B cell (primary cell): ENCODE measurements around the gene TIFAB. TPM values are rescaled to one million over a fixed set of nuclear protein-coding genes. Genes with fewer than 3 reads are reported as not detected.
A peak's percentile ranks its signal among the peaks of the same experiment; 100 is the strongest.

Source experiments
- ATAC-seq: fragments of 200-7000 bp; cut with Tn5 transposase; one replicate; pipeline ENCODE4 v1.10.0; 2021; ENCODE audit warnings: low read depth, mild to moderate bottlenecking, moderate number of reproducible peaks, moderate library complexity
- CTCF ChIA-PET: fragments of 350-600 bp; sonication (Branson Sonifier 250); formaldehyde crosslinking; loops from one replicate; lab custom pipeline; 2021; ENCODE audit warnings: antibody characterized with exemption, inconsistent platforms; lab: Charles Lee
- POLR2A ChIA-PET: fragments of 350-600 bp; sonication (Branson Sonifier 250); formaldehyde crosslinking; loops from one replicate; lab custom pipeline; 2021; ENCODE audit warnings: antibody characterized with exemption; lab: Charles Lee
- DNase-seq: peaks from one replicate; pipeline ENCODE4 v3.0.0; 2013
- H2AFZ ChIP-seq: 2 replicates; pipeline ENCODE4 v1.6.1; 2012; ENCODE audit warnings: mild to moderate bottlenecking, low read depth, low read length; ENCODE audit not compliant: insufficient read depth, poor library complexity, severe bottlenecking
- H3K27ac ChIP-seq, 2 donors: 1 replicate in 1 of 2; 2 replicates in 1 of 2; pipeline ENCODE4 v1.5.1; 2012 to 2013; ENCODE audit warnings: low read length in 2 of 2, mild to moderate bottlenecking in 2 of 2, moderate library complexity in 1 of 2
- H3K27me3 ChIP-seq, 4 experiments: fragments of 200-600 bp in 1 of 4; sonication (generic) in 1 of 4; replicated peaks in 1 of 4; 1 replicate in 2 of 4; 2 replicates in 2 of 4; pipeline versions ENCODE4 v1.6.1 to v1.7.0; 2013 to 2016; ENCODE audit warnings: low read length in 3 of 4, mild to moderate bottlenecking in 2 of 4, mixed read lengths in 1 of 4, moderate library complexity in 1 of 4; ENCODE audit not compliant: insufficient read depth in 4 of 4, control insufficient read depth in 3 of 4; ENCODE audit errors: control extremely low read depth in 1 of 4
- H3K36me3 ChIP-seq, 2 experiments: replicated peaks in 1 of 2; 1 replicate in 1 of 2; 2 replicates in 1 of 2; pipeline versions ENCODE4 v1.6.1 to v1.7.1; 2013; ENCODE audit warnings: low read length in 1 of 2; ENCODE audit not compliant: insufficient read depth in 2 of 2, control insufficient read depth in 1 of 2; ENCODE audit errors: control extremely low read depth in 1 of 2, extremely low read depth in 1 of 2
- H3K4me1 ChIP-seq, 2 donors: fragments of 200-600 bp in 1 of 2; sonication (generic) in 1 of 2; 1 replicate in 1 of 2; 2 replicates in 1 of 2; pipeline versions ENCODE4 v1.5.1 to v1.6.1; 2013 to 2017; ENCODE audit warnings: low read length in 2 of 2; ENCODE audit not compliant: control insufficient read depth in 2 of 2, insufficient read depth in 2 of 2
- H3K4me2 ChIP-seq: replicated peaks from 2 replicates; pipeline ENCODE3; 2012; ENCODE audit warnings: mild to moderate bottlenecking, low read depth, low read length; ENCODE audit not compliant: poor library complexity, severe bottlenecking
- H3K4me3 ChIP-seq, 5 experiments: fragments of 200-600 bp in 1 of 5; sonication (generic) in 1 of 5; 1 replicate in 3 of 5; 2 replicates in 2 of 5; pipeline versions ENCODE4 v1.5.1 to v1.7.0; 2011 to 2016; ENCODE audit warnings: low read length in 4 of 5, mild to moderate bottlenecking in 4 of 5, low read depth in 2 of 5, control low read depth in 1 of 5, moderate library complexity in 1 of 5; ENCODE audit not compliant: insufficient read depth in 1 of 5; ENCODE audit errors: control extremely low read depth in 1 of 5, extremely low read depth in 1 of 5
- H3K79me2 ChIP-seq: fragments of 200-600 bp; sonication (generic); one replicate; pipeline ENCODE4 v1.6.0; 2016; ENCODE audit warnings: low read length; ENCODE audit not compliant: control insufficient read depth, insufficient read depth
- H3K9ac ChIP-seq: fragments of 200-600 bp; sonication (generic); 2 replicates; pipeline ENCODE4 v1.6.1; 2017; ENCODE audit warnings: mild to moderate bottlenecking, low read length, moderate library complexity
- H3K9me3 ChIP-seq, 3 donors: one replicate each; pipeline versions ENCODE4 v1.6.1 to v1.7.1; 2013; ENCODE audit warnings: low read length in 2 of 3; ENCODE audit not compliant: control insufficient read depth in 2 of 3, insufficient read depth in 1 of 3; ENCODE audit errors: control extremely low read depth in 1 of 3
- H4K20me1 ChIP-seq: 2 replicates; pipeline ENCODE4 v1.6.0; 2012; ENCODE audit warnings: mild to moderate bottlenecking, low read length; ENCODE audit not compliant: insufficient read depth, control insufficient read depth, poor library complexity, severe bottlenecking
- H3K27ac Mint-ChIP-seq: one replicate; pipeline ENCODE4 v1.8.0; 2021; ENCODE audit warnings: mixed read lengths
- H3K27me3 Mint-ChIP-seq: one replicate; pipeline ENCODE4 v1.8.0; 2021; ENCODE audit warnings: mixed read lengths
- H3K4me1 Mint-ChIP-seq: one replicate; pipeline ENCODE4 v1.8.0; 2021; ENCODE audit warnings: mixed read lengths
- H3K4me3 Mint-ChIP-seq: one replicate; pipeline ENCODE4 v1.8.0; 2021; ENCODE audit warnings: mixed read lengths
- H3K9me3 Mint-ChIP-seq: one replicate; pipeline ENCODE4 v1.8.0; 2022; ENCODE audit warnings: mixed read lengths; ENCODE audit not compliant: insufficient read depth
- CTCF ChIP-seq: fragments of 200-600 bp; IDR thresholded peaks from one replicate; pipeline ENCODE4 v1.8.0; 2022; ENCODE audit warnings: antibody characterized with exemption, mild to moderate bottlenecking
- EZH2 ChIP-seq: IDR thresholded peaks from 2 replicates; pipeline ENCODE4 v1.6.1; 2012; ENCODE audit warnings: borderline replicate concordance, low read depth, mild to moderate bottlenecking, moderate library complexity, low read length; ENCODE audit not compliant: insufficient read depth, poor library complexity, severe bottlenecking
- WGBS: methylation state at CpG from one replicate; pipeline ENCODE4 v1.1.5; 2013; ENCODE audit warnings: missing lambda C conversion rate; ENCODE audit not compliant: insufficient coverage; 5-methylcytosine and 5-hydroxymethylcytosine counted together
- intact Hi-C: fragments of 100-400 bp; cut with micrococcal nuclease; formaldehyde crosslinking; loops from one replicate; pipeline ENCODE4 v1.10.0; 2022
- polyA plus RNA-seq: library from polyadenylated mRNA; depleted of rRNA; stranded (reverse); fragments of >200 nt; gene quantifications from 2 replicates; pipeline ENCODE4 v1.2.3, GENCODE V29; 2012
- total RNA-seq, 2 donors: library from RNA; stranded (reverse); fragments of 120-200 nt in 1 of 2; gene quantifications; 1 replicate in 1 of 2; 2 replicates in 1 of 2; pipeline versions ENCODE4 v1.2.3 to v1.2.4, GENCODE V29; 2013 to 2022

Gene TIFAB
- total and polyA plus RNA-seq, 2 donors (not counting 1 experiment from before 2014, with no cell fraction given), result not detected

- no peaks in the 10 kb centered on the region for H3K9me3 Mint-ChIP-seq
- WGBS, result 42% methylated on average over 3 of the region's 6 CpGs
- Histone ChIP-seq H3K9ac (no peak overlapping the region), H3K4me3 (no peak overlapping the region), H3K9me3 (no peaks in the 10 kb centered on the region), H3K27ac (no peak overlapping the region), H2AFZ (peak overlapping the region; percentile 32), H3K79me2 (no peaks in the 10 kb centered on the region), H3K4me1 (peaks cover 14 to 34% of the 10 kb centered on the region in 2 donors), H3K27me3 (peaks cover 0 to 18% (median under 1%) of the 10 kb centered on the region in 4 experiments), H3K36me3 (no peaks in the 10 kb centered on the region), H3K4me2 (no peak overlapping the region), H4K20me1 (no peaks in the 10 kb centered on the region)
- H3K4me1 Mint-ChIP-seq, result peaks cover 25% of the 10 kb centered on the region
- TF ChIP-seq CTCF (no peak), EZH2 (no peak)
- intact Hi-C loops, result no loop called here
- H3K27ac Mint-ChIP-seq, result no peak overlapping the region
- ChIA-PET POLR2A (no interaction called here), CTCF (interaction anchor here (0.7 to 2.6 kb wide), 2 partner anchors 16 to 20 kb away, joined by 4 to 13 read pairs; no protein-coding TSS in a partner anchor)
- DNase-seq (no peak), ATAC-seq (no peak)
- no peak overlapping the region for H3K4me3 Mint-ChIP-seq
- peaks cover 16% of the 10 kb centered on the region for H3K27me3 Mint-ChIP-seq
These were observed 11.2 kb downstream of the TIFAB start for GRCh38 chr5:135440916-135441315.

GRCh38 chr5:135439231-135440205, 12.6 kb downstream of the TIFAB start:
- no peak for DNase-seq
- H3K27ac Mint-ChIP-seq, result no peak overlapping the region
- Histone ChIP-seq H4K20me1 (no peaks in the 10 kb centered on the region), H3K4me3 (no peak overlapping the region), H2AFZ (peak overlapping the region; percentile 9), H3K4me1 (peaks cover 14 to 34% of the 10 kb centered on the region in 2 donors), H3K9me3 (no peaks in the 10 kb centered on the region), H3K4me2 (no peak overlapping the region), H3K27me3 (peaks cover 0 to 27% (median 2%) of the 10 kb centered on the region in 4 experiments), H3K9ac (no peak overlapping the region), H3K36me3 (no peaks in the 10 kb centered on the region), H3K79me2 (no peaks in the 10 kb centered on the region), H3K27ac (no peak overlapping the region)
- POLR2A ChIA-PET, result no interaction called here
- ATAC-seq, result no peak
- CTCF ChIA-PET, result interaction anchor here (0.8 to 2.6 kb wide), 3 partner anchors 8 to 17 kb away, joined by 3 to 13 read pairs (median 6); partner anchors contain the start of gene DCANP1
- 80% methylated on average over 7 of the region's 11 CpGs for WGBS
- intact Hi-C loops, result no loop called here
- peaks cover 25% of the 10 kb centered on the region for H3K4me1 Mint-ChIP-seq
- peaks cover 11% of the 10 kb centered on the region for H3K27me3 Mint-ChIP-seq
- no peak overlapping the region for H3K4me3 Mint-ChIP-seq
- TF ChIP-seq CTCF, result no peak
- TF ChIP-seq EZH2, result no peak
- H3K9me3 Mint-ChIP-seq, result no peaks in the 10 kb centered on the region
